Esophagus squamous epithelium (tissue), 4 donors: ENCODE data around the gene CALML5.

Experiments
- POLR2A ChIP-seq, 4 donors: fragments of 450-650 bp; IDR thresholded peaks; one replicate each; pipeline ENCODE4 v1.6.1; 2017; ENCODE audit warnings: antibody characterized with exemption in 4 of 4, mild to moderate bottlenecking in 4 of 4, moderate library complexity in 3 of 4
- TF ChIP-seq, protein P1 (sequence below), 6 experiments: fragments of 450-650 bp in 4 of 6; fragments of 200-600 bp in 2 of 6; sonication (generic) in 2 of 6; IDR thresholded peaks; one replicate each; pipeline ENCODE4 v1.5.1; 2016 to 2019; ENCODE audit warnings: antibody characterized with exemption in 6 of 6, mild to moderate bottlenecking in 4 of 6, moderate library complexity in 4 of 6

DNA sequence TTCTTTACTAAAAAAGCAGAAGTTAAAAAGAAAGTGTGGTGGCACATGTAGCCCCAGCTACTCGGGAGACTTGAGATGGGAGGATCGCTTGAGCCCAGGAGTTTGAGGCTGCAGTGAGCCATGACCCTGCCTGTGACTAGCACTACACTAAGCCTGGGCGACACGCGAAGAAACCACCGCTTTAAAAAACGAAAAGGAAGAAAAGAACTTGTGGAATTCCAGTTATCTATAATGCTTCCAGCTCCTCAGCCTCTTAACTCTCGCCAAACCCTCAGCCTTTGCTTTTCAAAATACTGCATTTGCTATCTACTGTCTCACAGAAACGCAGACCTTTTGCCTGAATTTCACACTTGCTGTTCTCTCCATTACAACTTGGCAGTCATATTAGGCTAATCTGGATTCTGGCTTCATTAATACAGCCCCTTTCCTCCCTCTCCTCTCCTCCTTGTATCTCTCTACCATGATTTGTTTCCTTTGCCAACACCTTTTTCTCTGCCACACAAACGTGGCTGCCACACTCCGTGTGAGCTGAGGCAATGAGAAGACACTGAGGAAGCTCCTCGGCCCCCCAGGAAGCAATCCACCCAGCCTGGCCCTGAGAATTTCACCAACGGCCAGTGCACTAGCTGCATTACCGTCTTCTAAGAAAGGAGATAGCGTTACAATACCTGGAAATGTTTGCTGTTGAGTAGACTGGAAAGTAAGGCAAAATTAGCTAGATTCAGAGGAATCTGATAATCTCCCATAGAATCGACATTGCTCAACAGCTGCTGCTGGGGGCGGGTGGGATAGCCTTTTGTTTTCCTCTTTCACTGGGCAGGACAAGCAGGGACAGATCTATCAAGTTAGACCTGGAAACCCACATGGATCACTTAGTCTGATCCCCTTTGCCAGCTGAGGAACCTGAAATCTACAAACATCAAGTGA, 37.2 kb downstream of the CALML5 start:
- TF ChIP-seq, protein P1, sequence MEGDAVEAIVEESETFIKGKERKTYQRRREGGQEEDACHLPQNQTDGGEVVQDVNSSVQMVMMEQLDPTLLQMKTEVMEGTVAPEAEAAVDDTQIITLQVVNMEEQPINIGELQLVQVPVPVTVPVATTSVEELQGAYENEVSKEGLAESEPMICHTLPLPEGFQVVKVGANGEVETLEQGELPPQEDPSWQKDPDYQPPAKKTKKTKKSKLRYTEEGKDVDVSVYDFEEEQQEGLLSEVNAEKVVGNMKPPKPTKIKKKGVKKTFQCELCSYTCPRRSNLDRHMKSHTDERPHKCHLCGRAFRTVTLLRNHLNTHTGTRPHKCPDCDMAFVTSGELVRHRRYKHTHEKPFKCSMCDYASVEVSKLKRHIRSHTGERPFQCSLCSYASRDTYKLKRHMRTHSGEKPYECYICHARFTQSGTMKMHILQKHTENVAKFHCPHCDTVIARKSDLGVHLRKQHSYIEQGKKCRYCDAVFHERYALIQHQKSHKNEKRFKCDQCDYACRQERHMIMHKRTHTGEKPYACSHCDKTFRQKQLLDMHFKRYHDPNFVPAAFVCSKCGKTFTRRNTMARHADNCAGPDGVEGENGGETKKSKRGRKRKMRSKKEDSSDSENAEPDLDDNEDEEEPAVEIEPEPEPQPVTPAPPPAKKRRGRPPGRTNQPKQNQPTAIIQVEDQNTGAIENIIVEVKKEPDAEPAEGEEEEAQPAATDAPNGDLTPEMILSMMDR (IDR thresholded peaks at IDR 0.05), result no peak
- TF ChIP-seq POLR2A (IDR thresholded peaks at IDR 0.05), result no peak
